K562 (cell line): ENCODE data around the gene ZNF672. TPM values are rescaled to one million over a fixed set of nuclear protein-coding genes. Genes with fewer than 3 reads are reported as not detected.
A peak's percentile ranks its signal among the peaks of the same experiment; 100 is the strongest.

Experiments used
- DMBX1 ChIP-seq: fragments of 250-450 bp; sonication (Bioruptor Pico); IDR thresholded peaks from 2 replicates; pipeline ENCODE4 v1.8.0; 2022; ENCODE audit warnings: inconsistent platforms, mild to moderate bottlenecking, moderate library complexity, borderline replicate concordance
- ESRRA ChIP-seq: fragments of 450-650 bp; IDR thresholded peaks from 2 replicates; pipeline ENCODE4 v1.6.1; 2014; ENCODE audit warnings: low read depth, mild to moderate bottlenecking, moderate library complexity, borderline replicate concordance
- FOXA1 ChIP-seq: fragments of 450-650 bp; IDR thresholded peaks from 2 replicates; pipeline ENCODE4 v1.6.1; 2016; ENCODE audit warnings: mild to moderate bottlenecking, borderline replicate concordance
- HMG20A ChIP-seq: fragments of 450-650 bp; formaldehyde crosslinking; conservative IDR thresholded peaks from 2 replicates; pipeline ENCODE4 v1.4.0; 2020; ENCODE audit warnings: mild to moderate bottlenecking, mixed read lengths
- MAFF ChIP-seq: IDR thresholded peaks from 2 replicates; pipeline ENCODE4 v1.6.1; 2012; ENCODE audit warnings: low read length, improper control_type of control experiment
- MAFK ChIP-seq: IDR thresholded peaks from 2 replicates; pipeline ENCODE4 v1.6.1; 2011; ENCODE audit warnings: low read length, improper control_type of control experiment
- MBD1 ChIP-seq: fragments of 250-450 bp; sonication (Bioruptor Pico); IDR thresholded peaks from 2 replicates; pipeline ENCODE4 v1.8.0; 2022; ENCODE audit warnings: inconsistent platforms
- NUFIP1 ChIP-seq: fragments of 450-650 bp; IDR thresholded peaks from 2 replicates; pipeline ENCODE4 v1.6.1; 2018; ENCODE audit not compliant: partially characterized antibody
- POLR2G ChIP-seq: fragments of 200-400 bp; formaldehyde crosslinking; IDR thresholded peaks from 2 replicates; pipeline ENCODE4 v1.6.1; 2017; ENCODE audit warnings: low read depth, mild to moderate bottlenecking, antibody characterized with exemption, low read length, moderate library complexity
- RBFOX2 ChIP-seq: fragments of 200-400 bp; formaldehyde crosslinking; IDR thresholded peaks from 2 replicates; pipeline ENCODE4 v1.6.1; 2017; ENCODE audit warnings: low read depth, mild to moderate bottlenecking, low read length, moderate library complexity
- RBM22 ChIP-seq: fragments of 200-400 bp; formaldehyde crosslinking; IDR thresholded peaks from 2 replicates; pipeline ENCODE4 v1.6.1; 2018; ENCODE audit warnings: low read length, low read depth; ENCODE audit not compliant: poor library complexity, severe bottlenecking
- SNIP1 ChIP-seq: fragments of 450-650 bp; IDR thresholded peaks from 2 replicates; pipeline ENCODE4 v1.7.1; 2017; ENCODE audit warnings: low read depth, mild to moderate bottlenecking
- SRSF3 ChIP-seq: fragments of 200-400 bp; formaldehyde crosslinking; IDR thresholded peaks from 2 replicates; pipeline ENCODE4 v1.6.1; 2016; ENCODE audit warnings: mild to moderate bottlenecking, low read length, moderate library complexity; ENCODE audit not compliant: insufficient read depth
- SUPT5H ChIP-seq: fragments of 450-650 bp; IDR thresholded peaks from 2 replicates; pipeline ENCODE4 v1.6.1; 2016
- TEAD4 ChIP-seq, 2 experiments: sonication (generic) in 1 of 2; formaldehyde crosslinking in 1 of 2; IDR thresholded peaks; 2 replicates each; pipeline versions ENCODE4 v1.6.1 to v1.8.0; 2012 to 2022; ENCODE audit warnings: borderline replicate concordance in 1 of 2, inconsistent platforms in 1 of 2, low read length in 1 of 2, mild to moderate bottlenecking in 1 of 2, missing genetic modification reagents in 1 of 2
- ZBTB7A ChIP-seq: IDR thresholded peaks from 2 replicates; pipeline ENCODE4 v1.6.1; 2011; ENCODE audit warnings: low read depth, mild to moderate bottlenecking, low read length, moderate library complexity, borderline replicate concordance; ENCODE audit not compliant: control insufficient read depth
- ZEB2 ChIP-seq: fragments of 450-650 bp; IDR thresholded peaks from 2 replicates; pipeline ENCODE4 v1.6.1; 2016
- ZNF3 ChIP-seq: fragments of 250-450 bp; sonication (Bioruptor Pico); IDR thresholded peaks from 2 replicates; pipeline ENCODE4 v1.5.0; 2021; ENCODE audit warnings: mild to moderate bottlenecking, moderate library complexity
- ZNF592 ChIP-seq: fragments of 450-650 bp; IDR thresholded peaks from 2 replicates; pipeline ENCODE4 v1.6.1; 2017; ENCODE audit warnings: antibody characterized with exemption, mild to moderate bottlenecking
- ZNF707 ChIP-seq: fragments of 250-450 bp; sonication (Bioruptor Pico); conservative IDR thresholded peaks from 2 replicates; pipeline ENCODE4 v1.8.0; 2022; ENCODE audit warnings: inconsistent platforms, mild to moderate bottlenecking, moderate library complexity
- polyA plus RNA-seq, 8 experiments: library from polyadenylated mRNA; depleted of rRNA in 4 of 8; stranded (reverse) in 5 of 8; unstranded in 3 of 8; fragments of >200 nt; fragmentation: Nextera tagmentation in 2 of 8; fragmentation: Illumina TruSeq in 1 of 8; extraction: Ambion mirVana in 2 of 8; extraction: Trizol in 1 of 8; gene quantifications; 2 replicates each; pipeline versions ENCODE4 v1.2.1 to v1.2.3, GENCODE V29; 2011 to 2014; ENCODE audit warnings: inconsistent platforms in 1 of 8, missing spikeins in 1 of 8
- total RNA-seq, 7 experiments: library from RNA; depleted of rRNA in 6 of 7; stranded (reverse); fragments of >200 nt in 6 of 7; fragmentation: Illumina TruSeq in 2 of 7; extraction: Trizol in 2 of 7; gene quantifications; 2 replicates each; pipeline versions ENCODE4 v1.2.1 to v1.2.3, GENCODE V29; 2011 to 2021; ENCODE audit warnings: low replicate concordance in 1 of 7
- TF ChIP-seq, protein P1 (sequence below): fragments of 250-450 bp; sonication (Bioruptor Pico); IDR thresholded peaks from 2 replicates; pipeline ENCODE4 v1.8.0; 2022; ENCODE audit warnings: moderate library complexity, mild to moderate bottlenecking, inconsistent platforms

The ZNF672 gene
- total and polyA plus RNA-seq, 9 of the 15 experiments (the other 6 are each of a cell fraction or from before 2014, with no cell fraction given): 1.9 to 57.9 (median 24.1) TPM

- TF ChIP-seq RBM22 (peak; percentile 33), SUPT5H (peak; percentile 61), ESRRA (no peak; the same call in 1 of the 2 replicates), ZNF3 (no peak), ZNF707 (no peak), SNIP1 (no peak), MAFK (no peak), NUFIP1 (no peak), RBFOX2 (peak; percentile 80), DMBX1 (CRISPR knock-in tag) (0 out of 2 replicates have a peak, but pooled peaks have one; percentile 34), ZBTB7A (peak; percentile 66; the same call in 1 of the 2 replicates), TEAD4 (IDR thresholded peaks at IDR 0.05; ENCODE audit: low read length) (no peak), TEAD4 (CRISPR knock-in tag; IDR thresholded peaks at IDR 0.05; ENCODE audit: borderline replicate concordance) (0 out of 2 replicates have a peak, but pooled peaks have one; percentile 38), MAFF (no peak), HMG20A (CRISPR knock-in tag) (no peak), POLR2G (peak; percentile 95), ZNF592 (peak; percentile 93; the same call in 1 of the 2 replicates), SRSF3 (no peak), MBD1 (CRISPR knock-in tag) (no peak), FOXA1 (no peak), ZEB2 (no peak)
- TF ChIP-seq, protein P1, sequence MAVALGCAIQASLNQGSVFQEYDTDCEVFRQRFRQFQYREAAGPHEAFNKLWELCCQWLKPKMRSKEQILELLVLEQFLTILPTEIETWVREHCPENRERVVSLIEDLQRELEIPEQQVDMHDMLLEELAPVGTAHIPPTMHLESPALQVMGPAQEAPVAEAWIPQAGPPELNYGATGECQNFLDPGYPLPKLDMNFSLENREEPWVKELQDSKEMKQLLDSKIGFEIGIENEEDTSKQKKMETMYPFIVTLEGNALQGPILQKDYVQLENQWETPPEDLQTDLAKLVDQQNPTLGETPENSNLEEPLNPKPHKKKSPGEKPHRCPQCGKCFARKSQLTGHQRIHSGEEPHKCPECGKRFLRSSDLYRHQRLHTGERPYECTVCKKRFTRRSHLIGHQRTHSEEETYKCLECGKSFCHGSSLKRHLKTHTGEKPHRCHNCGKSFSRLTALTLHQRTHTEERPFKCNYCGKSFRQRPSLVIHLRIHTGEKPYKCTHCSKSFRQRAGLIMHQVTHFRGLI: no peak
Measured at GRCh38 chr1:248858096-248858890, 20.3 kb downstream of the ZNF672 start (continued).
